ENCODE measurements around the gene PIAS4.

Gene PIAS4

DNA sequence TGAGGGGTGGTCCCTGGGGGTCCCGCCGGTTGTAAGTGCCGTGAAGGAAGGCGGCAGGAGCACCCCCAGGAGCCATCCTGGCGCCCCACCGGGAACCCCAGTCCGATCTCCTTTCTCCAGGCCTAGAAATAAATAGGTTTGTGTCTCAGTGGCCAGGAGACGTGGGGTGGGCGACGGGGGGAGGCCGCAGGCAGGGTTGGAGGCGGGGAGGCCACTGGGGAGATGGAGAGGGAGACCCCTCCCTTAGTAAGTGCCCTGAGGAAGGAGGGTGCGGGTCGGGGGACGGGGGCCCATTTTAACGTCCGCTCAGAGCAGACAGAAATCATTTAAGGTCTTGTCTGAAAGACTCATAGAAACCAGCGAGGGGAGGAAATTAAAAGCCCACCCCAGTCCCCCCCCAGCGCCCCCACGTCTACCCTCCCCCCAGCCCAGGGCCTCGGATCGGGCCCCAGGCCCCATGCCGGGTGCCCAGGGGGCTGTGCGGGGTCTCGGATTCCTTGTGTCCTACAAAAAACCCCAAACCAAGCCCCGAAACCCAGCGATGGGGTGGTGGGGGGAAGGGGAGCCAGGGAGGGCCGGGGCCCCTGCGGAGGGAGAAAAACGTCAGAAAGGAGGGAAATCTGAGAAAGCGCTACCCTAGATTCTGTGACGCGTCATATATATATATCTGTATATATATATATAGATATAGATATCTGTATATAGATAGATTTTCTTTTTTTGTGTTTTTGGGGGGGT, 39.6 kb downstream of the PIAS4 start:
- no peak overlapping the region for H3K4me3 ChIP-seq (ENCODE audit: low read depth, low read length)
- TF ChIP-seq, protein P1, sequence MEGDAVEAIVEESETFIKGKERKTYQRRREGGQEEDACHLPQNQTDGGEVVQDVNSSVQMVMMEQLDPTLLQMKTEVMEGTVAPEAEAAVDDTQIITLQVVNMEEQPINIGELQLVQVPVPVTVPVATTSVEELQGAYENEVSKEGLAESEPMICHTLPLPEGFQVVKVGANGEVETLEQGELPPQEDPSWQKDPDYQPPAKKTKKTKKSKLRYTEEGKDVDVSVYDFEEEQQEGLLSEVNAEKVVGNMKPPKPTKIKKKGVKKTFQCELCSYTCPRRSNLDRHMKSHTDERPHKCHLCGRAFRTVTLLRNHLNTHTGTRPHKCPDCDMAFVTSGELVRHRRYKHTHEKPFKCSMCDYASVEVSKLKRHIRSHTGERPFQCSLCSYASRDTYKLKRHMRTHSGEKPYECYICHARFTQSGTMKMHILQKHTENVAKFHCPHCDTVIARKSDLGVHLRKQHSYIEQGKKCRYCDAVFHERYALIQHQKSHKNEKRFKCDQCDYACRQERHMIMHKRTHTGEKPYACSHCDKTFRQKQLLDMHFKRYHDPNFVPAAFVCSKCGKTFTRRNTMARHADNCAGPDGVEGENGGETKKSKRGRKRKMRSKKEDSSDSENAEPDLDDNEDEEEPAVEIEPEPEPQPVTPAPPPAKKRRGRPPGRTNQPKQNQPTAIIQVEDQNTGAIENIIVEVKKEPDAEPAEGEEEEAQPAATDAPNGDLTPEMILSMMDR (IDR thresholded peaks at IDR 0.05; ENCODE audit: control insufficient read depth, extremely low read depth, insufficient read depth) = no peak
- no peak for DNase-seq (ENCODE audit: low read depth)

GRCh38 chr19:4049432-4049831, 41.9 kb downstream of the PIAS4 start:
- TF ChIP-seq, protein P1 (IDR thresholded peaks at IDR 0.05; ENCODE audit: control insufficient read depth, extremely low read depth, insufficient read depth) = no peak
- no peak overlapping the region for H3K4me3 ChIP-seq (ENCODE audit: low read depth, low read length)
- no peak for DNase-seq (ENCODE audit: low read depth)

DNA sequence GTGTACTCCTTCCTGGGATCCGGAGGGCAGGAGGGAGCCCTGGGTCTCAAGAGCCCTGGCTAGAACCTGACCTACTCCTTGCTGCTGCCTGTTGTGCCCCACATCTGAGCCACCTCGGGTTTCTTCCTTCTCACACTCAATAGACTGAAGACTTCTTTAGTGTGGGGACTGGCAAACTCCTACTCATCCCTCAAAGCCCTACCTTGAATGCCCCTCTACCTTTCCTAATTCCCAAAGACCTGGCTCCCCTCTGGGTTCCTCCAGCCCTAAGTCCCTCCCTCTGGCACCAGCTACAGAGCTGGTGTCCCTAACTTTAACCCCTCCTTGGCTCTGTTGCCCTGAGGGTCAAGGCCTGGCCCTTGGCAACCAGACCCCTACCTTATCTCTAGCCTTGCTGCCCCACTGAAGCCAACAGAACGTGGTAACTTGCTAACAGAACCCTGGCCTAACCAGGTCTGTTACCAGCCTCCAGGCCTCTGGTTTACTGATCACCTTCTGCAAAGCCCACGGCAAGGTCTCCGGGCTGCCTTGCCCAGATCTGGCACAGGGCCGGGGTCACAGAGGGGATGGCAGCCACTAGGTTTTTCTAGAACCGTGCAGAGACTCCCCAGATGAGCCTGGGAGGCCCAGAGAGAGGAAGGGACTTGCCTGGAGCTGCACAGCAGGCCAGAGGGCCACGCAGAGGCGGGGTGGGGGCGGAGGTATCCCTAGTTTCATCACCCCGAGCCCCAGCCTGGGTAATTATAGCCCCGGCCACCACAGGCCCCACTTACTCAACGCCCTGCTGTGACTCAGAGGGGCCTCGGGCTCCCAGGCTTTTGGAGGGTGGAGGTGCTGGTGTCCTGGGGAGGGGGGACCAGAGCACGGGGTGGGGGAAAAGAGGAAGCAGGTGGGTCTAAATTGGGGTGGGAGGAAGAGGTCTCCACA, 43.9 kb downstream of the PIAS4 start:
- DNase-seq (ENCODE audit: low read depth) = no peak
- no peak overlapping the region for H3K4me3 ChIP-seq (ENCODE audit: low read depth, low read length)
- TF ChIP-seq, protein P1 (IDR thresholded peaks at IDR 0.05; ENCODE audit: control insufficient read depth, extremely low read depth, insufficient read depth) = no peak

- H3K4me3 ChIP-seq (ENCODE audit: low read depth, low read length) = no peak overlapping the region
- TF ChIP-seq, protein P1 (IDR thresholded peaks at IDR 0.05; ENCODE audit: control insufficient read depth, extremely low read depth, insufficient read depth) = no peak
- no peak for DNase-seq (ENCODE audit: low read depth)
Measured at GRCh38 chr19:4052114-4052992, 44.8 kb downstream of the PIAS4 start.

DNA sequence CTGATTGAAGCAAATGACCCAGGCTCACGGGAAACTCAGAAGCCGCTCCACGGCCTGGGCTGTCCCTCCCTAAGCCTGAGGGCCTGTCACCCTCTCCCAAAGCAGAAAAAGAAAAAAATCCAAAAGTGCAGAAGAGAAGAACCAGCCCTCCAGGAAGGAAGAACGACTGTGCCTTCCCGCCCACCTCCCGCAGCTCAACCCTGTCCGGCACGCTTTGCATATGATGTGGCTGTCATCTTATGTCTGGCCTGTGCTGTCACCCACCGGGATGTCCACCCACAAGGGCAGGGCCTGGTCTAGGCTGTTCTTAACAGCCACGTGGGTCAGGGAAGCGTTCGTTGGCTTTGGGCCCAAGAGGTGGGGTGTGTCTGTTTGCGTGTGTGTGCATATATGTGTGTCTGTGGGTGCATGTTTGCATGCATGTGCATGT, 45.5 kb downstream of the PIAS4 start:
- DNase-seq (ENCODE audit: low read depth) = no peak
- TF ChIP-seq, protein P1 (IDR thresholded peaks at IDR 0.05; ENCODE audit: control insufficient read depth, extremely low read depth, insufficient read depth) = no peak
- no peak overlapping the region for H3K4me3 ChIP-seq (ENCODE audit: low read depth, low read length)
